HG02623 (cell line): Measurements from ENCODE around the gene SUCLG1.
"Not testable (repeated sequence)": the region's sequence is repeated elsewhere in the genome, so short reads cannot be mapped to it uniquely, and the experiment has no call there.

ENCODE experiments used
- ATAC-seq: cut with Tn5 transposase; IDR thresholded peaks from one replicate; pipeline ENCODE4 v1.9.1; 2021; ENCODE audit warnings: moderate library complexity; ENCODE audit not compliant: unreplicated experiment

SUCLG1 gene

DNA sequence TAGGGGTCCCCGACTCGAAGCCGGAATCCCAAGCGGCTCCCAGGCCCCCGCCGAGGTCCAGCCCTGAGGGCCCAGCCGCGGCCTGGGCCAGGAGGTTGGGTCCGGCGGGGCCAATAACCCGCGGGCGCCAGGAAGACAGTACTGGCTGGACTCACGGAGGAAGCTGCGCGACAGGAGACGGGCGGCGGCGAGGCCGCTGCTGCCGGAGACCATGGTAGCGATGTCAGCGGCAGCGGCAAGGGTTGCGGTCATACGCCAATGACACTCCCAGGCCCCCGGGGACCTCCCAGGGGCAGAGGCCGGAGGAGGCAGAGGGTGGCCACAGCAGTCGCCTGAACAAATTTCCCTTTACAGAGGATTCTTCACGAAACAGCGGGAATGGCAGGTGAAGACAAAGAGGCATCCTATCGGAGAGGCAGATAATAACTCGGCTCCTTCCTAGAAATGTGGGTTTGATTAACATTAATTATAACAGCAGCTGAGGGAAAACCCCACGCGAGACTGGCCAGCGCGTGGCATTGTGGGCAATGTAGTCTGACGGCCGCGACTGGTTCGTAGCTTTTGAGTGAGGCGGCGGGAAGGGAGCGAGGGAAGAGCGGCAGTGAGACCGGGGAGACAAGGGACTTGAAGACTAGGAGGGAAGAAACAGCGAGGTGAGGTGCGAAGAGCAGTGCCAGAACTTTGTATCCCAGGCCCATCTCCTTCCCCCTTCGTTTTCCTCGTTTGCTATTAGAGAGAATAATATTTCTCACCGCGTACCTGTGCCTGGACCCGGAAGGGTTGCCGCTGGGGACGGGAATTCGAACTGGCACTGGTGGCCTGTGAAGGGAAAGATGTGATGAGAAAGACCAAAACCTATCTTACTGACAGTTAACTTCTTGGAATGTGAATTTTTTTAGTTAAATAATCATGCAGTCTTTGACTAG, at the start of gene SUCLG1:
TSS of gene SUCLG1 (minus strand) at position 263 of the 926 bp plus-strand sequence. CDS start at position 252, 11 bp downstream.
- peak; percentile 96 for ATAC-seq

DNA sequence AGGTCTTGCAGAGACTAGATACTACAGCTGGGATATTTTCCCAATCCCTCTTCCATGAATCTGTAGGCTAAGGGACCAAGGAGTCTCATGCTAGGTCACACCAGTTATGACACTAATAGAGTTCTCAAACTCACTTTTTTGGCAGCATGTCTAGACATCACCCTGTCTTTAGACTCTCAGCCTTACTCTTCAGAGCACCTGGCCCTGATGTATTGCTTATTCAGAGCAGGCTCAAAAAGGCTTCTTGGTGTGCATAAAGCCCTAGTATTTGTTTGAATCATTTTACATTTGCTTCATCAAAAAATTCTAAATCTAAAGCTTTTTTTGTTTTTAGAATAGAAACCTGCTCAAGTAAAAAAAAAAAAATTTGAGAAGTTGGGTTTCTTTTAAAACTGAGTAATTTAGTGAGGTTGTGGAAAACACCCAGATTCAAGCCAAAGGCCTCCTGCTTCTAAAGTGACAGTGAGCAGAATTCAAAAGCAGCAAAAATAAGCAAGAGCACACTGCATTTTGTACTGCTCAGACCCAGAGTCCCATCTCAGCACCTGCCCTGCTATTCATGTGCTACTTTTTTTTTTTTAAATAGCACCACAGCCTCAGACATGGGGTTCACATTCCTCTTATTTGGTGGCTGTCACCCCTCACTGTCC, 39.2 kb upstream of the SUCLG1 start:
- ATAC-seq = no peak

DNA sequence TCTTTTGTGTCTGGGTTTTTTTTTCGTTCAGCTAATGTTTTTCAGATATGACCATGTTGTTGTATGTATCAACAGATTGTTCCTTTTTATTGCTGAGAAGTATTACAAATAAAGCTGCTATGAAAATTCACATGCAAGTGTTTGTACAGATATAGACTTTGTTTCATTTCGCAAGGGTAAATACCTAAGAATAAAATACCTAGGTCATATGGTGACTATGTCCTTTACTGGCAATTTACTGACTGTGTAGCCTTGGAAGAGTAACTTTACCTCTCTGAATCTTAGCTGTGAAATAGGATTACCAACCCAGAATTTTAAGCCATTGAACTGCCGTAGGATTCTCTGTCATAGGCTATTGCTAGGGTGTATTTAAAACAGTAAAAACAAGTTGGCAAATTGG, 38.2 kb upstream of the SUCLG1 start:
- ATAC-seq = no peak

DNA sequence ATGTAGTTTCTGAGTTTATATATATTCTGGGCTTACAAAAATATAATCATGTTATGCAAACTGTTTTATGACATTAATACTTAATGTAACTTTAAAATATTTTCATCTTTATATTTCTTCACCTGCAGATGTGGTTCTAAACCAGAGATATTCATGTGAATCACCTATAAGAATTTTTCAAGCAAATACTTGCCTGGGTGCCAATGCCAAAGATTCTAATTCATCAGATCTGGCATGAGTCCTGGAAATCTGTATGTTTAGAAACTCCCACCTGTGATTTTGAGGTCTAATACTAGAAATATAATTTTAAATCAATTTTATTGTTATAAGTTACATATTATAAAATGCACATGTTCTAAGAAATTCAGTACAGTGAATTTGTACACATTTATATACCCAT, 37.3 kb upstream of the SUCLG1 start:
- ATAC-seq = no peak

DNA sequence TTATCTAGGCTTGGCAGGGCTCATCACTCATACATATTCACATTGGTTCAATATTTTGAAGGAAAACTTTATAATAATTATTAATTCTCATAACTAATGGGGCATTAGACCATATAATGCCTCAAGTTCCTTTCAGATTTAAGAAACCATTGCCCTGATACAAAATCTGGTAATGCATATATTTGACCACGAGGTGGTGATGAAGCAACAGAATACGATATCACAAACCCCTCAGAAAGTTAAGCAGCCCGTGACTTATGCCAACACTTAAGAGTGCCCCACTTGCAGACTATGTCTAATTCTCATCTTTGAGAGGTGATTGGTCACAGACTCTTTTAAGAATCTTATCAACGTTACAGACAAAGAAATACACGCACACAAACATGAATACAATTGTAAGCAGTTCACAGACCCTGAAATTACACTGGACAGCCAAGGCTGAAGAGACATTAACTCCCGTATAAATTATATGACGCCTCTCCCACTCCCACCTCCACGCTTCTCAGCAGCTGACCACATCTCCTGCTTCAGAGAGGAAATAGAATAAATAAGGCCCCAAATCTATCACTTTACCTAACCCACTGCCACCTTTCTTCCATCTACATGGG, 36.6 kb upstream of the SUCLG1 start:
- no peak for ATAC-seq

DNA sequence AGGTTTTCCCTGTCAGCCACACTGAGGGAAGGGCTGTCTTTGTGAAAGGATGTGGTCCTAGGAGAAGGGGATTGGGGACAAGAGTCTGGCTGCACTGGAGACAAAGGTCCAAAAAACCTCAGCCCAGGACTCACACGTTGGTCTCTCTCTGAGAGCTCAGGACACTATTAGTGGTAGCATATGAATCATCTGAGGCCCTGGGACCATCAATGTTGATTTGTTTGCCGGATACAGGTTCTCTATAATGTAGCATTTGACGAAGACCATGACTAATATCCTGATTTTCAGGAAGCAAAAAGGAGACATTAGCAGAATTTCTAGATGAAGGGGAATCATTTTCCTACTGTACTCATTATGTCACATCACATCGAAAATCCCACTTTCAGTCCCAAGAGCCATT, 35.0 kb upstream of the SUCLG1 start:
- no peak for ATAC-seq

DNA sequence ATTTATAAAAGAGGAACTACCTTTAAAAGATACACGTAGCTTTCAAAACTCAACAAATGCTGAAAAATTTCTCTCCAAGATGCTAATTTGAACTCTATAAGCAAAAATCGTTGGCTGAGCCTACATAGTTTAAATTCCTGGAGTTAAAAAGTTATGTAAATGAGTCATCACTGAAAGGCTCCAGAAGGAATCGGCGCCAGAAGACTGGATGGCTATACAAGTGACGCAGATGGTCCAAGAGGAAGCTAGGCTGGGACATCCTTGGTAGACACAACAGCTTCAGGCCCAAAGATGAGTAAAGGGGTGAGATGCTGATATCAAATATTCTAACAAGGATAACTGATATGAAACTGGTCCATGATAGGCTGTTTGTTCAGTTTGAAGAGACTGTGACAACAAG, 34.4 kb upstream of the SUCLG1 start:
- no peak for ATAC-seq

DNA sequence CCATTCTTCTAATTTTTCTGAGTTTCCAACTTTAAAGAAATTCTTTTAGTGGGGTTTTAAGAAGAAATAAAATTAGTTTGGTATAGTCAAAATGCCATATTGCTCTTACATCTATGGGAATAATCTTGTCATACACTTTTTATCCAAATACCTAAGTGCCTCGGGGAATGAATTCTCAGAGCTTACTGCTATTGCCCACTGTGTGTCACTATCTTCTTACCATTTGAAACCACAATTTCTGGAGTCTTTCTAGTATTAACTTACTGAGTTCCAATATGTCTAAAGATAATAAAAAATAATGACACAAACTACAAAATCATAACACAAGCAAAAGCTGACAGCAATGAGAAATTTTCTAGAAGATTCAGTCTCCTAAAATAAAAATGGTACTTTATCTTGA, 33.5 kb upstream of the SUCLG1 start:
- ATAC-seq = no peak

DNA sequence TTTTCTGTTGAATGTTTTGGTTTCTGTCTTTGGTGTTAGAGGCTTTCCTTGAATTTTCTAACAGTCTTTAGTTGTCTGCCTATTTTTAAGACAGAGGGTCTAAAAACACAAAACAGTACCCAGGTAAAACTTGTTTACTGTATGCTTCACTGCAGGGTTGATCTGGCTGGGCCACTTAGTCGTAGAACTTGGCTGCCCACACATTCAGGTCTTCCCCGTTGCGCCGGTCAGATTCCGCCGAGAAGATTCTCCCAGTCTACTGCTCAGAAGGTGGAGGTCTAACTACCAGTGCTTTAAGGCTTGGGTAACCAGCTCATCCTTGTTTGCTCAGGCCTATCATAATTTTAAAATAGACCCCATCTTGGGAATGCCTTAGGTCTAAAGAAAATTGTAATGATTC, 32.7 kb upstream of the SUCLG1 start:
- no peak for ATAC-seq

DNA sequence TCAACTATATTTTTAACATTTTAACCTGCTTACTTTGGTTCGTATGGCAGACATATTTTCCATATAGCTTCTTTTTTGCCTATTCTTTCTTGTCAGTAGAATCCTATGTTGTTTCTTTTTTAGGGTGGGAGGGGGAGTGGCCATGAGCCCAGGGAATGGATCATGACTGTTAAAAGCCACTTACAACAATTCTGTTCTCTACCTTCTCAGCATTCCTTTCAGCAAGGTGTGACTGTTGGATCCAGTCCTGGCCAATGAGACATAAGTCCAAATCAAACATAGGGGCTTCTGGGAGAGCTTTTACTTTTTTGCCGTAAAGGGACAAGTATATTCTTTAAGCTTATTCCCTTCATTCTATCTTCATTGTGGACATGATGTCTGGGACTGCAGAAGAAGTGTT, 32.2 kb upstream of the SUCLG1 start:
- ATAC-seq = no peak

DNA sequence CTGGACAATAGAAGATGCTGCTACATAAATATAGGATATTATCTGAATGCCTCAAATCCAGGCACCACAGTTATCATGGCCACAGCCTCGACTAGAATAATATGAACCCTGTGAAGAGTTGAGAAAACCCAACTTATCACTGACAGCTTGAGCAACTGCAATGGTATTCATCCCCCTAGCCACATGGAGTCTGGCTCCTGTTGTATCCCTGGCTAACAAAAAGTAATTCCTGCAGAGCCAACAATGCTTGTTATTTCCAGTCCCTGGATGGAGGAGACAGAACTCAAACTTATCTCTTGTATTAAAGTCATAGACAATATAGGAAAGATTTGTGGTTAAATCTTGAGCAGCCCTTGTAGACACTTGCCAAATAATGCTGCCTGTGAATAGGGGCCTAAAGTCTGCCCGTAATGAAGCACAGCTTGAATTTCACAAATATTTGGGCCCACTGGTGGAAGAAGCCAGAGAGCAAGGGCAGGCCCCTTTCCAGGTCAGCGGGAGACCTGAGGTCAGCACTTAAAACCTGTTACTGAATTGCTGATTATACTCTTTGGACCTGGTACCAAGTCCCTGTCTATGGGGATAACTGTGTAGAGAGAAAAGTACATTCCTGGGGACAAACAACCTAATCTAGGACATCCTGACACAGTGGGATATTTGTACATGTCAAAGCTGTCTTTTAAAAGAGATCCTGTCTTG, 28.4 kb upstream of the SUCLG1 start:
- ATAC-seq = no peak

DNA sequence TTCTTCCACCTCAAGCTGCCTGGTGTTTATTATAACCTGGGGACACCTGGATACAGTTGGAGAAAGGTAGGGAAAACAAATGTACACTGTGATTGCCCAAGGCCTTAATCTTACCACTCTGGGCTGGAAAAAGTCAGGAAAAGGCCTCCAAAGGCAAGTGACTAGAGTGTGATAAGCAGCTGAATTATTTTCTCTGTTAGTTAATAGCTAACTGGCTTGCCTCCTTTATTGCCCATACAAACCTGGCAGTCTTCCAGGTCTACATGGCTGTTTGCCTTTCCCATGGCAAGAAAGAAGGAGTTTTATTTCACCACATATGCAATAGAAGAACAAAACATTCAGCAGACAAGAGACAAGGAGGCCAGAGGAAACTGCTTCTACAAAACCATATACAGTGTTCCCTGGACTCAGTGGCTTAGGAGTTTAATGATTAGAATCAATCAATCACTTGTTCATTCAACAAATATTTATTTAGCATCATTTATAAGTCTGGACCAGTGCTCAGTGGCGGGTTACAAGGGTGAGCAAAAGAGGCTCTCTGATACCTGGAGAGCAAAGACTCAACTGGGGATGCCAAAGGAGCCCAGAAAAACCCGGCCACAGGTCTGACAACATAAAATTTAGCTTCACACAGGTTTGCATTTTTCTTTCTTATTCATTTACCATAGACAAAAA, 27.5 kb upstream of the SUCLG1 start:
- no peak for ATAC-seq

DNA sequence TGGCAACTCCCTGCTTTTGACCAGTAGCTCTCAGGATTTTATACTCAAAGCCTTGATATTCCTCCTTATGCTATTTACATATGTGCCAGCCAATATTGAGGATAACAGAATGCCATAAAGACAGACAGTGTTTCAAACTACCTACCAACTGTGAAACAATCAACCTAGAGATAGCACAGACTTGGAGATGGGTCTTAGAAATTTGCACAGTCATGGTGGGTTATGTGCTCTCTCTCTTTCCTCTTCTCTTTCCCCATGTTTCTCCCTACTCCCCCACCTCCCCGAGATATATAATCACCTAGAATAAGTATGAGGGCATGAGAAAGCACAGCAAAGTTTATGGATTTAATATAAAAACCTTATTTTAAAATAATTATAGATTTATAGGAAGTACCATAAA, 24.2 kb upstream of the SUCLG1 start:
- no peak for ATAC-seq

DNA sequence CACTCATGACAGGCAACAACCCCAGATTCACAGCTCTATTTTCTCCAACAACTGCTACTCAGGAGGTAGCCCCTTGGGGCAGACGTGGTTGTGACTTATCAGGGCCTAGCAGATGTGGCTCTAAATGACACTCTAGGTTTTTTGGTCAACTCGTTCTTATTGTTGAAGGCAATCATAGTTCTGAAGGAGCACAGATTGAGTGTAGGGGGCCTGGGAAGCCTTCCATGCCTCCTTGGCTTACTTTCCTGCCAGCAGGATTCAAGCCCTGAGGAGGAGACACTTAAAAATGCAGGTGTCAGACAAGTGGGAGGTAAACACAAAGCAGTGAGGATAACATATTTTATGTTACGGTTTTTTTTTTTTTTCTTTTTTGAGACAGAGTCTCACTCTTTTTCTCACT, 23.5 kb upstream of the SUCLG1 start:
- no peak for ATAC-seq

DNA sequence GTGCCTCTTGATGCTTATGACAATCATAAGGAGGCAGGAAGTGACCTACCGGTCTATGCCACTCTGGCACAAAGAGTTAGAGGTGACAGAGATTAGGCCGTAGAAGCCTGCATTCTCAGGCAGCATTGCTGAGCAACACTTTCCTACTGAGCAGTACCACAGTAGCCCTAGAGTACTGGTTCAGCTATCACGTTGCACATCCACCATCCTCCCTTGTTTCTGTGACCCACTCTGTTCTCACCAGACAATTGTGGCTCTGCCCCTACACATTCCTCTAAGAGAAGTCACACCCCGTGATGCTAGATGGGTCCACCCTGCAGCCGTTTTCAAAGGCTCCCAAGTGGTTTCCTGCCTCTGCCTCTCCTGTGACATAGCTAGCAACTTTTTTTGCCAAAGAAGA, 22.6 kb upstream of the SUCLG1 start:
- ATAC-seq = no peak

DNA sequence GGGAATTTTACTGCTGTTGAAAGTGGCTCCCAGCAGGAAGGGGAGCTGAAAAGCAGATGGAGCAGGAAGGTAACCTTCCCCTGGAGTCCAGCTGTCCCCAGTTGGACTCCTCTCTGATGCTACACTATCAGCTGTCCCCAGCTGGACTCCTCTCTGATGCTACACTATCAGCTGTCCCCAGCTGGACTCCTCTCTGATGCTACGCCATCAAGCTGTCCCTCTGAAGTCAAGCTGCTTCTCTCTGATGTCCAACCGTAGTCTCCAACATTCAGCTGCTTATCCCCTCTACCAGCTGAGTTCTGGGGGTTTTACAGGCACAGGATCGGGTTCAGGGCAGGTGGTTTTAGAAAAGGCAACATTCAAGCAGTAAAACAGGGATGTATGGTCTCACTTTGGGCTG, 19.8 kb upstream of the SUCLG1 start:
- ATAC-seq = no peak

DNA sequence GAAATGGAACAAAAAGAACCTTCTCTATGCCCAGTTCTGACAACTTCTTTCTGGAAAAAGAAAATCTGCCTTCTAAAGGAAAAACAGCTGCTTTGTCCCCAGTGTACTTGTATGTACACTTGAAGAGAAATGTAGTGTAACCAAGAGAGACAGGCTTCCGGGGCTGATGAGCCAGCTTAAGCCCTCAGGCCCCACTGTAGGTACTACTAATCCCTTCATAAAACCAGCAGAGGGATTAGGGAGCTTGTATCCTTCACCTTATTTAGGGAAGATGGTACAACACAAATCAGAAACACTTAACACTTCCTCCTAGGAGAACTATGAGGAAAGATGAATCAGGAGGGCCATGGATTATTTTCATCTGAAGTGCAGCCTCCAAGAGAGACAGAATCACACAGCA, 18.8 kb upstream of the SUCLG1 start:
- no peak for ATAC-seq

DNA sequence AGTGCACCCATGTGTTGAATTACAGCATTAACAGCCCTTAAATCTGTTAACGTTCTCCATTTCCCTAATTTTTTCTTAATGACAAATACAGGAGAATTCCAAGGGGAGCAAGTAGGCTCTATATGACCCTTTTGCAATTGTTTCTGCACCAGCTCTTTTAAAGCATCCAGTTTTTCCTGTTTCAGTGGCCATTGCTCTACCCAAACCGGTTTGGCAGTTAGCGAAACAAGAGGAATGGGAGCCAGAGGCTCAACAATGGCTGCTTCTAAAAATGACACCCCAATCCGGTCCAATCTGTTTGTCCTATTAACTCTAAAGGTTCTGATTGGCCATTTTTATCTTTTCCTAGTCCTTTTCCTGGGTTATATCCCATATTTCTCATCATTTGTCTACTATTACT, 15.1 kb upstream of the SUCLG1 start:
- ATAC-seq = no peak

DNA sequence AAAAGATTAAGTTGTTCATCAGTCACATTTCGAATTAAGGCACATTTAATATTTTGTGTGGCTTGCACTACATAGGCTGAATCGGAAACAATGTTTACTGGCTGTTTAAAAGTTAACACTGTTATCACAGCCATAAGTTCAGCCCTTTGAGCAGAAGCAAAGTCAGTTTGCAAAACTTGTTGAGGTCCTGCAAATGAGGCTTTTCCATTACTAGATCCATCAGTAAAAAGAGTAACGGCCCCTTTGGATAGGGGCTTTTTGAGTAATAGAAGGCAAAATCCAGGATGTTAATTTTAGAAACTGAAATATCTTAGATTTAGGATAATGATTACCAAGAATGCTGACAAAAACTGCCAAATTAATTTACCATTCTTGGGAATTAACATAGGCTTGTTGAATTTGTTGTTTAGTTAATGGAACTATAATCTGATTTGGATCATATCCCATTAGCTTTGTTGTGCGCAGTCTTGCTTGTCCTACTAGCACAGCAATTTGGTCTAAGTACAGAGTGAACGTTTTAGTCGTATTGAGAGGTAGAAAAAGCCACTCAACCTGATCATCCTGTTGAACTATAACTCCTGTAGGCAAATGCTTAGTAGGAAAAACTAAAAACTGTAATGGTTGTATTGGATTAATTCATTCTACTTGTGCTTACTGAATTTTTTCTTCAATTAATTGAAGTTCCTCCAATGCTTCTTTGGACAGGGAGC, 13.9 kb upstream of the SUCLG1 start:
- ATAC-seq = no peak

DNA sequence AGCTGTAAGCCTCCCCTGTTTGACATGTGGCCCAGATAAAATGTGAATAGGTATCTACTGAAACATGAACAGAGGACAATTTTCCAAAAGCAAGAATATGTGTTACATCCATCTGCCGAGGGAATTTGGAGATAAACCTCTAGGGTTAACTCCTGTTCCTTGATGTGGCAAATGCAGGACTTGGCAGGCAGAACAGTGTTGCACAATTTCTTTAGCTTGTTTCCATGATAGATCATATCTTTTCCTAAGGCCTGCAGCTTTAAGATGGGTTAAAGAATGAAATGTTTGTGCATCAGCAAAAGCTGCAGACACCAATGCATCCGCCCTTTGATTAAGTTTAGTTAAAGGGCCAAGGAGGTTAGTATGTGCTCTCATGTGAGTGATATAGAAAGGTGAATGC, 13.3 kb upstream of the SUCLG1 start:
- not testable (repeated sequence) for ATAC-seq
